GM19035 (cell line): ENCODE data around the gene ZNF385B.
A peak's percentile ranks its signal among the peaks of the same experiment; 100 is the strongest.

Source experiments
- ATAC-seq: cut with Tn5 transposase; IDR thresholded peaks from one replicate; pipeline ENCODE4 v1.9.1; 2021; ENCODE audit not compliant: unreplicated experiment

ZNF385B gene

DNA sequence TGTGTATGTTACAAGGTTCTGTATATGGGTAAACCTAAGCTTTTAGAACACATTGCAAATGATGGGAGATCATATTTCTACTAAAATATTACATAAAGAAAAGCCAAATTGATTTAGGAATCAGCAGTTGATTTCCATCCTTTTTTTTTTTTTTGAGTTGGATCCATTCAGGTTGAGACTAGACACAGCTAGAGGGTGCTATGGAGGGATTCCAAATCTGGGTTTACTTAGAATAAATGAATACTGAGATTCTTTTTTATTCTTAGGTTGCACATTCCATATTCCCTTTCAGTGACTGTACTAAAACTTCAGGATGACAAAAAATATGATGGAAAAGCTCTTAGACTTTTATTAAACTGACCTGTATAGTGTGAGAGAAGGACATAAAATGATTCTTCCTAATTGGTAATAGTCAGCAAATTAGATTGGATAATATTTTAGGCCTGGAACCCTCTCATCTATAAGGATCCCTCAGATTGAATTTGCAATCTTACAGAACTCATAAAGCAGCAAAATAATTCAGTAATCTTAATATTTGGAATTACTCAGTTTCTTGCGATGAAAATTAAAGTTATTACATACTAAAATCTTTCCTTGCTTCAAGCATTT, 413.5 kb downstream of the ZNF385B start:
- ATAC-seq, result no peak

- no peak for ATAC-seq
Measured at GRCh38 chr2:179447421-179447820, 414.0 kb downstream of the ZNF385B start.

DNA sequence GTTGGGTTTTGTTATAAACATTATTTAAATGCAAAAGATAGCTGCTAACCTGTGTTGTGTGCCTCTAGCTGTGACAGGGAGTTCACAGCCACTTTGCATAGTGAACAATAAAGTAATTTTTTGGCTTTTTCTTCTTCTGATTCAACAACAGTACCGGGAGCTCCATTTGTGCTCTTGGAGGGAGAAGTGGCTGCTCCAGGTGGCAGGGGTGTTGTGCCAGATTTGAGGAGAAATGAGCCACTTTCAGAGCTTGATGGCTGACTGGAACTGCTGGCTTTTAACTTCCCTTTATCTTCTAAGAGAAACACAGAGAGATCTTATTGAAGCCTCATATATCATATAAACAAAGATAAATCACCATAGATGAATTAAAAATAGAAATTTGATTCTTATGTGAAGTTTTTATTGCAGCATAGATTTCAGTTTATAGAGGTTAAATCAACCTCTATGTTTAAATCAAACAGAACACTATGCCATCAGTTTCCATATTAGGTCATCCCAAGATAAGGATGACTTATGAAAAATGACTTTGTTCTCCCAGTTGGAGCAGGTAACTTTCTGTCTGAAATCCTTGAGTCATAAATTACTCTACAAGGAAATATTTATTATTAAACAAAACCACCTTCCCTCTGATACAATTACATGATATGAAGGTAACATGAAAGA, 414.8 kb downstream of the ZNF385B start:
- no peak for ATAC-seq

DNA sequence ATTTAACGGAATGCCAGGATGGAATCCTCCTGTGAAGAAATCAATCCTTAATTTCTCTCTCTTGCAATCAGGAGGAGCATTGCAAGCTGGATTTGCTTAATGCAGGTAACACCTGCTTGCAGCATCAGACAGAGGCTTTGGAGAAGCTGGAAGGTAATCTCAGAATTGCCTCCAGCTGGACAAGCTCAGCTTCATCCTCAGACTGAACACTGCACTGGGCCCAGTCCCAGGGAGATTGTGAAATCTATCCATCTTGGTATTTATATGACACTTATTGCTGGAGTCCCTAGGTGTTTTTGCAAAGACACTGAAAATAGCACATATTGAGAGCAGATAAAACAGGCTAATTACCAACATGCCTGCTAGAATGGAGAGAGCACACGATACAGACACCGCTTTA, 417.4 kb downstream of the ZNF385B start:
- ATAC-seq, result no peak

DNA sequence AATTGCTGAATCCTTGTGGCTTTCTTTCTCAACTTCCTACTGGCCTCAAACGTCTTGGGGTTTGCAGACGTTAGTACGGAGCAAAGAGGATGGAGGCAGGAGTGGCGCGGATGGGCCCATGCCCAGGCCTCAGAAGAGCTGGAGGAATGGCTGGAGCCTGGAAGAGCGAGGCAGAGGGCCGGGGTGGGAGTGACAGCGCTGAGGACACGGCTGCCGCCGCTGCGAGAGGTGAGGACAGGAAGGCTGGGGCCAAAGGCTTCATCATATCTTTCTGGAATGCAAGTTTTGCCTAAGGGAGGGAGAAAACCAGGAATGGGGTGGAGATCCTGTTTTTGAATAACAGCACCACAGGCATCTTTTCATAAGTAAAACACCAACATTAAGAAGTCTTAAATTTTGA, 418.2 kb downstream of the ZNF385B start:
- no peak for ATAC-seq

- no peak for ATAC-seq
Measured at GRCh38 chr2:179442206-179442605, 419.2 kb downstream of the ZNF385B start.

- ATAC-seq, result no peak
Measured at GRCh38 chr2:179441551-179441950, 419.9 kb downstream of the ZNF385B start.

DNA sequence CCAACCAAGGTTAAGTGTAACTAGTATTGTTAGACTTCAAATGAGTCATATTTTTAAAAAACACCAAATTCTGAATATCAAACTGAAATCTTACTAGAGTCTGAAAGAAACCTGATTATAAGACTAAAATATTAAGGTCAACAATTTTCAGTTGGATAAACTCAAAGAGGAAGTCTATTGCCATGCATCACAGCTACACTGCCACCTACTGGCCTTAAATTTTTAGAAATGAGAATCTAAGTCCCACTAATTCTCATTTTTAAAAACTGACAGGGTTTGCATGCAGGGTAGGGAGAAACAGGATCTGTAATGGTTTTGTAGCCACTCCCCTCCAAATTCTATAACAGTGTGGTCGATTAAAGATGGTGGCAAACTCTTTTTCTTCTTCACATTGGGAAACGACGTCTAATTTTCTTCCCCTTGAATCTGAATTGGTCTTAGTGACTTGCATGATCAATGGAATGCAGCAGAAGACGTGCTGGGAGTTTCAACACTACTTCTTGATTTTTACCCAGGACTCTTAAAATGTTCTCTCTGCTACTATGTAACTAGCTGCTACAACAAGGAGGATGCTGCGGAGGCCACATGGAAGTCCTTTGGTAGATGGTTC, 420.7 kb downstream of the ZNF385B start:
- ATAC-seq, result peak; percentile 57

GRCh38 chr2:179438654-179439053, 422.8 kb downstream of the ZNF385B start:
- ATAC-seq, result no peak

GRCh38 chr2:179437430-179437829, 424.0 kb downstream of the ZNF385B start:
- no peak for ATAC-seq

DNA sequence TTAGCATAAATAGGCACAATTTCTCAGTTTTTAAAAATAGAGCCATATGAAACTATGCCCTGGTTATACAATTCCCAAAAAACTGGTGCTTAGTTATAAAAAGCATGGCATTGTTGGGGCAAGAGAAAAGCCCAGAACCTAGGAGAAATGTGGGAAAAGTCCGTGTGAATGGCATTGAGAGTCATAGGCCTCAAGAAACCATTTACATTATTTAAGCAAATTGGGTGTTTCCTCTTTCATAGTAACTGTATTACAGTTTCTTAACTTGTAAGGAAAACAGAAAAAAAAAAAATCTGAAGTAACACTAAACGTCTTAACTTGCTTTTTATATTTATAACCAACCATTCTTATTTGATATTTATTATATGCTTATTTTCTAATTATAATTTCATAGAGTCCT, 425.8 kb downstream of the ZNF385B start:
- no peak for ATAC-seq

DNA sequence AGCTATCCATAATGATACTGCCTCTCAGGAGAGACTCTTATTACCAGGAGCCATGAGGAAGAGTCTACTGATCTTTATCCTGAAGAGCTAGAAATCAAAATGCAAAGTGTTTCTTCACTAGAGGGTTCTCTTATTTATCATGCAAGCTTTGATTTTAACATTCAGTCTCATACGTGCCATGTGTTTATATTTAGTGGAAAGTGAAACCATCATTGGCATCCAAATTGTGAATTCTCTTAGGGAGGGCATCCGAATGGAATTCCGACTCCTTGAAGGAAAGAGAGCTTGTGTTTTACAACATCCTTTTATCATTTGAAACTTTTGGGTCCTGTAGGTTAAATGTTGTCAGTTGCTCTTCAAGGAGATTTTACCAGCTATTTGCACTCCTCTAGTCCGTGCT, 426.4 kb downstream of the ZNF385B start:
- no peak for ATAC-seq

DNA sequence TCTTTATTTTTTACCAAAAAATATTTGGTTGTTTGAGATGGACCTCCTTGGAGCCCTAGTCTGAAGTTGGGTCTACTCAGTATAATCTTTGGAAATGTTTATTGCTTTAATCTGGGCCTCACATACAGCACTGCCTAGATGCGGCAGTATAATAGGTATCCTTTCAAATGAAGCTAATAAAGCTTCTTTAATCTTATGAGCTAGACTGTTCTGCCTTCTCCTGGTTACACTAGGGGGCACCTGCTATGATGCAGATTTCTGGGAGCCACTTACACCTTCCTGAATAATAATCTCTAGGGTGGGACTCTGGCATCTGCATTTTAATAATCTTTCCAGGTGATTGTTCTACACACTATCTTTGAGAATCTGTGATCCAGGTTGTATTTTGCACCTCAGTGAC, 427.1 kb downstream of the ZNF385B start:
- ATAC-seq, result no peak

DNA sequence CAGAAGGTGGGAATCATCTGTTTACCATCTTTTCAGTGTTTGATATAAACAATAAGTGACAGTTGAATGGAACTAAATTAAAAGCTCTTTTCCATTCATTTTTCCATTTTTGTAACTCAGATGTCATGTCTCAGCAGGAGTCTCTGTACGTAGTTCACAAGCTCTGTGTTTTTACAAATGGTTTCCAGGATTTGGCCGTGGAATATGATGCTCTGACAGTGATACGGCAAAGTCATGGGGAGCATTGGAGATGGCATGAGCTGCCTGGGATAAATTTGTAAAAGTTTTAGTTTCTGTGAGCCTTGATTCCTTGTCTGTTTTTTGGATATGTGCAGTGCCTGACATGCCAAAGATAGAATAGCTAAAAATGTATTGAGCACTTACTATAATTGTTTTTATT, 428.7 kb downstream of the ZNF385B start:
- ATAC-seq, result no peak

- ATAC-seq, result no peak
Measured at GRCh38 chr2:179429597-179429996, 431.8 kb downstream of the ZNF385B start.

- no peak for ATAC-seq
Measured at GRCh38 chr2:179429060-179429471, 432.3 kb downstream of the ZNF385B start.

- ATAC-seq, result no peak
Measured at GRCh38 chr2:179428649-179429048, 432.8 kb downstream of the ZNF385B start.

GRCh38 chr2:179427065-179427464, 434.3 kb downstream of the ZNF385B start:
- no peak for ATAC-seq

DNA sequence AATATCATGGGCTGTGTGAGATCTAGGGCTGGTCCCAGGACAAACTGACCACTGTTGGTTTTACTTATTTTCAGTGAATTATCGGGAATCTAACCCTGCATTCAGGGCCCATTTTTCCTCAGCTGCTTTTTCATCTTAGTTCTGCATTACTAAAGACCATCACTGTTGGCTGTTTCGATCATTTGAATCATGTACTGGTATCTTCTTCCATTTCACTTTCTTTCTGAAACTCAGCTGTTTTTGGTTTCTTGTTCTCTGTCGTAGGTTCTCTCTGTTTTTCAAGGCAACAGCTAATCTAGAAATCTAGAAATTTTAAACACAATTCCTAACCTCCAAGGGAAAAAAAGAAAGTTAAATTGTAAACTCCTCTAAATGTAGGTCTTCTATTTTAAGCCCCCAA, 436.8 kb downstream of the ZNF385B start:
- no peak for ATAC-seq

DNA sequence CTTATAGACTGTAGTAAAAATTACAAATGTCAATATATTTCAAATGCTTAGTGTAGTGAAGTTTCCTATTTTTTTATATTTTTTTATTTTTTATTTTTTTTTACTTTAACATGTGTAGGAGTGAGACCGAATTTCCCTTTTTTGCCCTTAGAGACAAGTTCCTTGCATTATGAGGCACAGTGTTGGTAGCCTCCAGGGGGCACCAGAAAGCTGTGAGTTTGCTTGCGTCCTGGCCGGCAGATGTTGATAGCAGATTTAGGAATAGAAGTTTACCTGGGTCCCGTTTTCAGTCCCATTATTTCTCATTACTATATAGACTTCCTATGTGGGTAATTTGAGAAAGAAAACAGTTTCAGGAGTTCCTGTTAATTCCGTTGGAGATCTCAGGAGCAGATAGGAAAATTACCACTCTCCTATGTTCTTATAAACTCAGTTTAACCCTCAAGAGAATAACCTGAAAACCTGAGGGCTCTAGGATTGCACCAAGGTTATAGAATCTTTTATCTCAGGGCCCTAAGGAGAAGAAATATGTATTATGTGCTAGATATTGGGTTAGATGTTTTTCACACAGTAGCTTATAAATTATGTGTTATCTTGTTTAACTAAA, 439.3 kb downstream of the ZNF385B start:
- ATAC-seq, result peak; percentile 89

DNA sequence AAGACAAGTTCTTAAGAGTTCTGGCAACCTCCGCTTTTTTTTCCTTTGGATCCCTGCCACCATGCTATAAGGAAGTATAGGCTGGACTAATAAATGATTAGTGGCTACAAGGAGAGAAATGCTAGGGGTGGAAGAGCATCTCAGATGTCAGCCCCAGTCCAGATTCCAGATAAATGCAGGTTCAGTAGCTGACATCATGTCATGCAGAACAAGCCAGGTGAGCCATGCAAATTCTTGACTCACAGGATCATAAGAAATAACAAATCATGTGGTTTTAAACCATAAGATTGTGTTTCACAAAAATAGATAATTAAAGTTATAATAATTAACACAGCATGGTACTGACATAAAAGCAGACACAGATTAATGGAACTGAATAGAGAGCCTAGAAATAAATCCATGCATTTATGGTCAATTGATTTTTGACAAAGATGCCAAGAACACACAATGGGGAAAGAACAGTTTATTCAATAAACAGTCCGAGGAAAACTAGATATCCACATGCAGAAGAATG, 443.9 kb downstream of the ZNF385B start:
- no peak for ATAC-seq

DNA sequence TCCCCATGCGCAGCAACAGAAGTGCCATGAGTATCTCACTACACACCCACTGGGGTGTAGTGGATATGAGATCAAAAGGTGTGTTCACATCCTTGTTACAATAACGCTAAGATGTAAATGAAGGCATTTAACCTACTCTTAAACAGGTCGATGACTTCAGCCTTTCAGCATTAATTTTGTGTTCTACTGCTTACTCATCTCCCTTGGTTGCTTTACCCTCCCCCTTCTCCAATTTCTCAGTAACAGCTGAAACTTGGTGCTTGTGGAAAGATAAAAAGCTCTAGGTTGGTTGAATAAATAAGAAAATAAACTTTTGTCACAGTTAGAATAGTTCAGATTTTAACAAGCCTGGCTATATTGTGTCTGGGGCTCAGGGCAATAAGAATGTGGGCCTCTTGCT, 449.3 kb downstream of the ZNF385B start:
- ATAC-seq, result no peak
